ENCODE data around the gene PELO. TPM values are rescaled to one million over a fixed set of nuclear protein-coding genes. Genes with fewer than 3 reads are reported as not detected.
A peak's percentile ranks its signal among the peaks of the same experiment; 100 is the strongest.

The PELO gene
- total and polyA plus RNA-seq, 2 donors from 2014 or later, result 29.6 to 38.7 TPM

DNA sequence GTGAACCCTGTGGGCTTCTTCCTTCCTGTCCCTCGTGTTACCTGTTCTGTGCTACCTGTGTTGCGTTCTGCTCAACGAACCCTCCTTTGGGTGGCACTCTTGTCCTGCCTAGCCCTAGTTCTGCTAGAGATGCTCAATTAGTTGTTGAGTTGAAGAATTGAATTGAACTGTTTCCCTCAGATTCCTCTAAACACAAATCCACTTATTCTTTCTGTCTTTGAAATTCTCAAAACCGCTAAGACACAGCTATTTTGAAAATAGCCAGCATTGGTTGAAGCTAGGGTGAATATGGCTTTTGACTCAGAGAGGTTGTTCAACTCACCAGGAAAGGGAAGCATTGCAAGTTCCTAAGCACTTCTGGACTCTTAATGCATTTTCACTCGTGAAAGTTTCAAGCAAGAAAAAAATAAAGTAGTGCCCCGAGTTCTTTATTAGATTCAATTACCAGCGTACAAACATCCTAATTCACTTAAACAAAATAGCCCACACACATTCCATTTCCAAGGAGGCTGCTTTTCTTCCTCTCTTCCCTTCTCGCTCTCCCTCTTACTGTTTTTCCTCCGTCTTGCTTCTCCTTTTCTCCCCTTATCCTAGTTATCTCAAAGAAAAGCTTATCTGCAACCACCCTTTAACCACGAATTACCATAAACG lies 642 bp upstream of the PELO start:
- Histone ChIP-seq H3K4me1 (ENCODE audit: control insufficient read depth in 2 of 3, insufficient read depth in 2 of 3, low read depth in 1 of 3, low read length in 3 of 3) (peaks cover 0 to 8% (median 0%) of the 10 kb centered on the region in 3 donors), H3K27me3 (ENCODE audit: control insufficient read depth, insufficient read depth, low read length) (no peaks in the 10 kb centered on the region), H3K9me3 (ENCODE audit: control insufficient read depth in 2 of 3, insufficient read depth in 1 of 3, low read length in 3 of 3) (no peaks in the 10 kb centered on the region), H3K27ac (ENCODE audit: low read depth in 2 of 2, low read length in 2 of 2) (peak overlapping the region; percentile 88 to 95), H3K4me3 (ENCODE audit: low read length in 3 of 3) (peak overlapping the region; percentile 77 to 89 (median 84)), H3K36me3 (ENCODE audit: control insufficient read depth in 2 of 3, insufficient read depth in 3 of 3, low read length in 3 of 3) (no peaks in the 10 kb centered on the region), H3K9ac (ENCODE audit: low read length in 3 of 3) (peak overlapping the region; percentile 44 to 79 (median 72))
- intact Hi-C loops (cut with DNase I), result loop anchor here (10.0 kb wide), 1 partner anchor 118 kb away; no protein-coding TSS in a partner anchor
- DNase-seq, result peak in 2 of 5 donors; percentile 27 to 63
- TF ChIP-seq, protein P1, sequence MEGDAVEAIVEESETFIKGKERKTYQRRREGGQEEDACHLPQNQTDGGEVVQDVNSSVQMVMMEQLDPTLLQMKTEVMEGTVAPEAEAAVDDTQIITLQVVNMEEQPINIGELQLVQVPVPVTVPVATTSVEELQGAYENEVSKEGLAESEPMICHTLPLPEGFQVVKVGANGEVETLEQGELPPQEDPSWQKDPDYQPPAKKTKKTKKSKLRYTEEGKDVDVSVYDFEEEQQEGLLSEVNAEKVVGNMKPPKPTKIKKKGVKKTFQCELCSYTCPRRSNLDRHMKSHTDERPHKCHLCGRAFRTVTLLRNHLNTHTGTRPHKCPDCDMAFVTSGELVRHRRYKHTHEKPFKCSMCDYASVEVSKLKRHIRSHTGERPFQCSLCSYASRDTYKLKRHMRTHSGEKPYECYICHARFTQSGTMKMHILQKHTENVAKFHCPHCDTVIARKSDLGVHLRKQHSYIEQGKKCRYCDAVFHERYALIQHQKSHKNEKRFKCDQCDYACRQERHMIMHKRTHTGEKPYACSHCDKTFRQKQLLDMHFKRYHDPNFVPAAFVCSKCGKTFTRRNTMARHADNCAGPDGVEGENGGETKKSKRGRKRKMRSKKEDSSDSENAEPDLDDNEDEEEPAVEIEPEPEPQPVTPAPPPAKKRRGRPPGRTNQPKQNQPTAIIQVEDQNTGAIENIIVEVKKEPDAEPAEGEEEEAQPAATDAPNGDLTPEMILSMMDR (IDR thresholded peaks at IDR 0.05; ENCODE audit: borderline replicate concordance, extremely low read depth, insufficient read depth), result peak; percentile 69
- peak; percentile 50 for FAIRE-seq

DNA sequence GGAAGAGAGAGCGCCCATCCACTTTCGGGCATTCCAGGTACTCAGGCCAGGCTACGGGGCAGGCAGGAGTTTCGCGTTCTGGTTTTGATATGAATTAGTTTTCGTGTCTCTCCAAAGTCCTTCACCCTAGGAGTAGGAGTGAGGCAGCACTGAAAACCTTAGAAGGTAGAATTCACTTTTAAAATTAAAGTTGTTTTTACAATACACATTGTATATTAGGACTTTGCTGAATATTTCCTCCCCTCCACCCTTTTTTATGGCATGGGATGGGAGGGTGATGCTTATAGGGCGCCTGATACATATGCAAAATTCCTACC lies 747 bp downstream of the PELO start:
- H3K27ac ChIP-seq (ENCODE audit: low read depth in 2 of 2, low read length in 2 of 2), result peak overlapping the region; percentile 88 to 95
- DNase-seq (no peak), FAIRE-seq (no peak)
- TF ChIP-seq, protein P1 (IDR thresholded peaks at IDR 0.05; ENCODE audit: borderline replicate concordance, extremely low read depth, insufficient read depth), result no peak
- H3K9me3 ChIP-seq (ENCODE audit: control insufficient read depth in 2 of 3, insufficient read depth in 1 of 3, low read length in 3 of 3), result no peaks in the 10 kb centered on the region
- H3K4me1 ChIP-seq (ENCODE audit: control insufficient read depth in 2 of 3, insufficient read depth in 2 of 3, low read depth in 1 of 3, low read length in 3 of 3), result peaks cover 0 to 8% (median 0%) of the 10 kb centered on the region in 3 donors
- intact Hi-C loops (cut with DNase I), result loop anchor here (10.0 kb wide), 1 partner anchor 116 kb away; no protein-coding TSS in a partner anchor
- no peaks in the 10 kb centered on the region for H3K36me3 ChIP-seq (ENCODE audit: control insufficient read depth in 2 of 3, insufficient read depth in 3 of 3, low read length in 3 of 3)
- H3K27me3 ChIP-seq (ENCODE audit: control insufficient read depth, insufficient read depth, low read length), result no peaks in the 10 kb centered on the region
- H3K9ac ChIP-seq (ENCODE audit: low read length in 3 of 3), result peak overlapping the region; percentile 72 to 90 (median 75)
- peak overlapping the region; percentile 77 to 89 (median 84) for H3K4me3 ChIP-seq (ENCODE audit: low read length in 3 of 3)

DNA sequence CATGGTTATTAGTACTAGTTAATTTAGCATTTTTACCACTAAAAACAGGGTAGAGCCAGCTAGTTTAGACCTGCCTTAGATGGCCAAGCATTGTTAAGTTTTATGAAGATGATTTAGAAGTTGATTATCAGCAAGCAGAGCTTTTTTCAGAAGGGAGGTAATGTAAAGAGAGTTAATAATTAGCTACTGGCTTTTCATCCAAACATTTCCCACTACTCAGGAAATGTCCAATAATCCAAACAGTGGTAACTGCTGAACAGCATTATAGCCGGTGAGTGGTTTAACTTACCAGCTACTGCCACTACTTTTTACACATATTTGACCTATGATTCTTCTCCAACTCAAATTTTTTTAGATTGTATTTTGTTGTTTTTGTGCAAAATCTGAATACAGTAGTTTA lies 1.7 kb downstream of the PELO start:
- H3K36me3 ChIP-seq (ENCODE audit: control insufficient read depth in 2 of 3, insufficient read depth in 3 of 3, low read length in 3 of 3), result no peaks in the 10 kb centered on the region
- FAIRE-seq (no peak), DNase-seq (peak in 2 of 5 donors; percentile 44 to 64)
- peak overlapping the region; percentile 77 to 89 (median 84) for H3K4me3 ChIP-seq (ENCODE audit: low read length in 3 of 3)
- no peaks in the 10 kb centered on the region for H3K9me3 ChIP-seq (ENCODE audit: control insufficient read depth in 2 of 3, insufficient read depth in 1 of 3, low read length in 3 of 3)
- intact Hi-C loops (cut with DNase I), result loop anchor here (10.0 kb wide), 1 partner anchor 115 kb away; no protein-coding TSS in a partner anchor
- H3K4me1 ChIP-seq (ENCODE audit: control insufficient read depth in 2 of 3, insufficient read depth in 2 of 3, low read depth in 1 of 3, low read length in 3 of 3), result peaks cover 0 to 8% (median 0%) of the 10 kb centered on the region in 3 donors
- H3K9ac ChIP-seq (ENCODE audit: low read length in 3 of 3), result peak overlapping the region; percentile 71 to 75 (median 72)
- no peaks in the 10 kb centered on the region for H3K27me3 ChIP-seq (ENCODE audit: control insufficient read depth, insufficient read depth, low read length)
- peak overlapping the region; percentile 18 to 95 for H3K27ac ChIP-seq (ENCODE audit: low read depth in 2 of 2, low read length in 2 of 2)
- TF ChIP-seq, protein P1 (IDR thresholded peaks at IDR 0.05; ENCODE audit: borderline replicate concordance, extremely low read depth, insufficient read depth), result no peak

Data from kidney (tissue), 14 donors.